Central memory CD8-positive, alpha-beta T cell (primary cell): ENCODE data around the gene PLA2G1B.

Experiments
- ATAC-seq: fragments of 150-1000 bp; cut with Tn5 transposase; replicated peaks from 2 replicates; pipeline ENCODE4 v1.10.0; 2022; ENCODE audit warnings: mild to moderate bottlenecking, moderate FRiP score, moderate number of reproducible peaks; ENCODE audit not compliant: poor library complexity, severe bottlenecking; ENCODE audit errors: extremely low read depth
- DNase-seq, 2 donors: peaks; one replicate each; pipeline ENCODE4 v3.0.0; 2021; ENCODE audit warnings: low spot score in 2 of 2
- H3K27ac Mint-ChIP-seq: one replicate; pipeline ENCODE4 v1.8.0; 2022; ENCODE audit warnings: low read depth, mild to moderate bottlenecking, moderate library complexity, mixed read lengths
- H3K27me3 Mint-ChIP-seq: one replicate; pipeline ENCODE4 v1.8.0; 2022; ENCODE audit warnings: mixed read lengths
- H3K36me3 Mint-ChIP-seq: one replicate; pipeline ENCODE4 v1.8.0; 2022; ENCODE audit warnings: mild to moderate bottlenecking, moderate library complexity, mixed read lengths; ENCODE audit not compliant: insufficient read depth
- H3K4me1 Mint-ChIP-seq: one replicate; pipeline ENCODE4 v1.8.0; 2022; ENCODE audit warnings: mixed read lengths
- H3K4me3 Mint-ChIP-seq: one replicate; pipeline ENCODE4 v1.8.0; 2022; ENCODE audit warnings: mild to moderate bottlenecking, moderate library complexity, mixed read lengths
- H3K9me3 Mint-ChIP-seq: one replicate; pipeline ENCODE4 v1.8.0; 2022; ENCODE audit warnings: mixed read lengths

Gene PLA2G1B

DNA sequence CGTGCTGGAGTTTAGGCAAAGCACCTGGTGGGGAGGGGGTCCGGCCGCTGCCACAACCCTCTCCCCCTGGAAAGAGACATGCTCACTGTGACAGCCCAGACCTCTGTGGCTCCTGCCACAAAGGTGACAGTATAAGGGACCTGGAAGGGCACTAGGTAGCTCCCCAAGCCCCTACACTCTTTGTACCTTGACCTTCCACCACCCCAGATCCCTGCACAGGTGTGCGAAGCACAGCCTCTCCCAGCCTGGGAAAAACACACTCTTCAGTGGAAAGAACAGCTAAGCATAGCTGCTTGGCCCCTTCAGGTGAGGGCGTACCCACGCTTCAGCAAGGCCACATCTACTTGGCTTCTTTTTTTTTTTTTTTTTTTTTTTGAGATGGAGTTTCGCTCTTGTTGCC is 4.9 kb upstream of the PLA2G1B start:
- Mint-ChIP-seq H3K27me3 (peaks cover 11% of the 10 kb centered on the region), H3K27ac (no peak overlapping the region), H3K9me3 (peaks cover 3% of the 10 kb centered on the region), H3K4me3 (no peak overlapping the region), H3K4me1 (no peaks in the 10 kb centered on the region), H3K36me3 (peaks cover 3% of the 10 kb centered on the region)
- ATAC-seq: no peak
- DNase-seq: no peak

GRCh38 chr12:120332041-120332440 is 4.5 kb upstream of the PLA2G1B start:
- Mint-ChIP-seq H3K4me3 (no peak overlapping the region), H3K9me3 (no peaks in the 10 kb centered on the region), H3K4me1 (no peaks in the 10 kb centered on the region), H3K27ac (no peak overlapping the region), H3K36me3 (peaks cover 3% of the 10 kb centered on the region), H3K27me3 (peaks cover 11% of the 10 kb centered on the region)
- DNase-seq (no peak), ATAC-seq (no peak)

DNA sequence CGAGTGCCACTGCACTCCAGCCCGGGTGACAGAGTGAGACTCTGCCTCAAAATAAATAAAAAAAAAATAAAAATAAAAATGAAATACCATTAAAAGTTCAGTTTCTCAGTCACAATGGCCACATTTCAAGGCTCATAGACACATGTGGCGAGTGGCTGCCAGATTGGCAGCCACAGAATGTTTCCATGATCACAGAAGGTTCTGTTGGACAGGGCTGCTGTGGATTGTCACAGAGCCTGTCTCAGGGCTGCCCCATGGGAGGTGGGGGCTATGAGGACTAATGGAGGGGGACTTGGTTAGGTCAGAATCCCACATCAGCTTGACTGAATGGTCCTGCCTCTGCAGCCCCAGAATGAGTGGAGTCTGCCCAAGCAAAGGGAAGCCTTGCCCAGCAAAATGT is 3.8 kb upstream of the PLA2G1B start:
- no peak overlapping the region for H3K4me3 Mint-ChIP-seq
- H3K36me3 Mint-ChIP-seq: no peaks in the 10 kb centered on the region
- H3K4me1 Mint-ChIP-seq: no peaks in the 10 kb centered on the region
- no peaks in the 10 kb centered on the region for H3K9me3 Mint-ChIP-seq
- H3K27ac Mint-ChIP-seq: no peak overlapping the region
- no peak for ATAC-seq
- DNase-seq: no peak
- peaks cover 11% of the 10 kb centered on the region for H3K27me3 Mint-ChIP-seq

DNA sequence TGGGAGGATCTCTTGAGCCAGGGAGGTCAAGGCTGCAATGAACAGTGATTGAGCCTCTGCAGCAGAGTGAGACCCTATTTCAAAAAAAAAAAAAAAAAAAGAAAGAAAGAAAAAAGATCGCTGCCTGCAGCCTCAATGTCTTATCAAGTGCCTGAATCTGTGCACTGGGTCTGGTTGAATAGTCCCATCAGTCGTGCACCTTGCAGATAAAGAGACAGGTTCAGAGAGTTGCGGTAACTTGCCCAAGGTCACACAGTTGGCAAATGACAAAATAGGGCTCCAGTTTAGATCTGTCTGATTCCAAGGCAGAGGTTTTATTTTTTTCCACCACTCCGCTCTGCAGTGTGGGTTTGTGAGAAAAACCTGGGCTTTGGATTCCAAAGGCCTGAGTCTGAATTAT is 649 bp upstream of the PLA2G1B start:
- Mint-ChIP-seq H3K27ac (no peak overlapping the region), H3K36me3 (peaks cover 3% of the 10 kb centered on the region), H3K27me3 (peaks cover 11% of the 10 kb centered on the region), H3K4me1 (peaks cover 11% of the 10 kb centered on the region), H3K9me3 (no peaks in the 10 kb centered on the region), H3K4me3 (no peak overlapping the region)
- ATAC-seq: no peak
- DNase-seq: no peak

GRCh38 chr12:120324841-120325417 is 2.6 kb downstream of the PLA2G1B start:
- no peaks in the 10 kb centered on the region for H3K9me3 Mint-ChIP-seq
- ATAC-seq (no peak), DNase-seq (no peak)
- peak overlapping the region; percentile 89 for H3K4me3 Mint-ChIP-seq
- H3K4me1 Mint-ChIP-seq: peaks cover 11% of the 10 kb centered on the region
- no peaks in the 10 kb centered on the region for H3K27me3 Mint-ChIP-seq
- H3K36me3 Mint-ChIP-seq: peaks cover 5% of the 10 kb centered on the region
- no peak overlapping the region for H3K27ac Mint-ChIP-seq

DNA sequence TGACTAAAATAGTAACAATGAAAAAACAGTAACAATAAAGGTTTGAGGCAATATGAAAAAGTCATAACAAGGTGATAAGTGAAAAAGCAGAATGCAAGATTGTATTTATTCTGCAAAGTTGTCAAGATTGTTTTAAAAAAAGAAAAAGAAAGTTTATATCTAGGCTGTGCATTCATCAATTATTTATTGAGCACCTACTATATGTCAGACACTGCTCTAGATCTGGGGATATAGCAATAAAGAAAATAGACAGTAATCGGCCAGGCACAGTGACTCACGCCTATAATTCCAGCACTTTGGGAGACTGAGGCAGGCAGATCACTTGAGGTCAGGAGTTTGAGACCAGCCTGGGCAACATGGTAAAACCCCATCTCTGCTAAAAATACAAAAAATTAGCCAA is 3.8 kb downstream of the PLA2G1B start:
- Mint-ChIP-seq H3K36me3 (peaks cover 7% of the 10 kb centered on the region), H3K27ac (no peak overlapping the region), H3K4me1 (peaks cover 11% of the 10 kb centered on the region), H3K4me3 (no peak overlapping the region), H3K9me3 (no peaks in the 10 kb centered on the region), H3K27me3 (no peaks in the 10 kb centered on the region)
- no peak for DNase-seq
- ATAC-seq: no peak

GRCh38 chr12:120321382-120322202 is 6.0 kb downstream of the PLA2G1B start:
- DNase-seq (no peak), ATAC-seq (no peak)
- no peaks in the 10 kb centered on the region for H3K27me3 Mint-ChIP-seq
- H3K27ac Mint-ChIP-seq: no peak overlapping the region
- no peaks in the 10 kb centered on the region for H3K9me3 Mint-ChIP-seq
- peaks cover 21% of the 10 kb centered on the region for H3K4me1 Mint-ChIP-seq
- peaks cover 14% of the 10 kb centered on the region for H3K36me3 Mint-ChIP-seq
- H3K4me3 Mint-ChIP-seq: no peak overlapping the region

DNA sequence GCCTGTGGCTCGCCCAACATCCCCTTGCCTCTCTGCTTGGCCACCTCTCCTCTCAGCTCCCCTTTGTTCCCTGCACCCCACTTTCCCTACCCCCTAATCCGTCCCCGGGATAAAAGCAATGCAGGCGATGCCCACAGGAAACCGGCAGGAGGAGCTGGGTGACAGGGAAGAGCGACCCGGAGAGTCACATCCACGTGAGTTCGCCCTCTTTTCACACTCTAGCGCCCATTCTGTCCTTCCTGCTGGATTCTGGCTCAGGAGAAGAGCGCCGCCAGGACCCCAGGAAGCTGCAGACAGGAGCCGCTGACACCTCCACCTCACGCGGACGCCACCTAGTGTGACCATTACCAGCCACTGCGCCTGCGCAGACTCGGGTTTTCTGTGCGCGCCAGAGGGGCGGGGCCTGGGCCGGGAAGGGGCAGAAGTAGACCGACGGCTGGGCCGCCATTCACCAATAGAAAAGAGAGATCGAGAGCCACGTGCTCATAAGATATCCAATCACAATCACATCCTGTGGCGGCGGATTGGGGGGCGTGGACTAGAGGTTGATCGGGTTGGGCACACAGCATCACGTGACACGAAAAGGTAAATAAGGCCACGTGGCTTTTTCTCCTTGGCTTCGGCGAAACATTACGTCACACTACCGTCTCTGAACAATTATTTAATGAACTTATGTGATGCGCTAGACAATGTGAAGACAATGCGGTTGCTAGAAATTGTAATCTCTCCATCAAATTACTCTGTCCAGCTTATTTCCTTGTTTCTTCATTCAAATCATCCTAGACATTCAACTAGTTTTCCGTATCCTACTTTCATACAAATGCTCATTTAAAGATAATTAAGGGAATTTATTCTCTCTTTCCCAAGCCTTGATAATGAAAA is 10.1 kb downstream of the PLA2G1B start:
- DNase-seq: peak; percentile 100
- Mint-ChIP-seq H3K36me3 (peaks cover 11% of the 10 kb centered on the region), H3K27me3 (no peaks in the 10 kb centered on the region), H3K4me3 (peak overlapping the region; percentile 88), H3K27ac (peak overlapping the region; percentile 98), H3K4me1 (peaks cover 12% of the 10 kb centered on the region), H3K9me3 (no peaks in the 10 kb centered on the region)
- ATAC-seq: peak; percentile 100

DNA sequence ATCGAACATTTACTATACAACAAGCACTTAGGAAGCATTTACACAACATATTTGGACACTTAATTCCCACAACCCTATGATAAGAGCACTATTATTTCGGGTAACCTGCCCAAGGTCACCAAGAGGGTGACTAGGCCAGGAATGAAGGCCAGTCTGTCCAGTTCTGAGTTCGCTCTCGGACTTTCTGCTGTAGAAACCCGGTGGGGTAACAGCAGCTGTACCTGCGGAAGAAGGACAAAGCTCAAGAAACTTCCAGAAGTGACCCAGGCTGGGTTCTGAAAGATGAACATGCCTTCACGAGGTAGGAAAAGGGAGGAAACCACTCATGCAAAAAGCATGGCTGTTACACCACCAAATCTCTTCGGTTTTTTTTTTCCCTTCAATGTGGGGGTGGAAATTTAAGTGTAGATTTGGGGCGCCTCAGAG is 10.8 kb downstream of the PLA2G1B start:
- H3K4me1 Mint-ChIP-seq: peaks cover 12% of the 10 kb centered on the region
- no peaks in the 10 kb centered on the region for H3K9me3 Mint-ChIP-seq
- peak overlapping the region; percentile 88 for H3K4me3 Mint-ChIP-seq
- peak overlapping the region; percentile 98 for H3K27ac Mint-ChIP-seq
- no peaks in the 10 kb centered on the region for H3K27me3 Mint-ChIP-seq
- DNase-seq (no peak), ATAC-seq (peak; percentile 3)
- peaks cover 9% of the 10 kb centered on the region for H3K36me3 Mint-ChIP-seq

DNA sequence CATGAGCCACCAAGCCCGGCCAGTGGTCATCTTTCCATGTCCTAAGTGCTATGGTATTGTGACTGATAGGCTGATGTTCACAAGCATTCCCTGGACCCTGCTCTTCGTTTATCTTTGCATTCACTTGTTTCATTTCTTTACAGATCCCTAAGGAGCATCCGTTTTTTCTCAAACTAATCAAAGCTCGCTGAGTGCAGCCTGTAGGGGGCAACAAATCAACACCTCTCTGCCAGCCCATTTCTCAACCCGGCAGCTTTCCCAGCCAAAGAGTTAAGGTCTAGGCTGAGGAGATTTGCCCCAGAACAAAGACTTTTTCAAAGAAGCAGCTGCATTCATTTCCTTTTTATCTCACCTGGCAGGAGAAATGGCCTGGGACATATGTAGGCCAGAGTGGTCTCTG is 13.4 kb downstream of the PLA2G1B start:
- H3K4me3 Mint-ChIP-seq: no peak overlapping the region

GRCh38 chr12:120301962-120302815 is 25.4 kb downstream of the PLA2G1B start, which contains the start of gene SIRT4:
SIRT4 (plus strand) TSS chr12:120302321; CDS start chr12:120303562, 1,241 bp downstream.
- Mint-ChIP-seq H3K36me3 (peaks cover 4% of the 10 kb centered on the region), H3K4me1 (peaks cover 11% of the 10 kb centered on the region), H3K27me3 (no peaks in the 10 kb centered on the region), H3K4me3 (peak within 1 kb of the TSS; percentile 88), H3K9me3 (no peaks in the 10 kb centered on the region), H3K27ac (no peak within 1 kb of the TSS)
- ATAC-seq (peak; percentile 98), DNase-seq (peak; percentile 81)

More for the DNA sequence above, 13.4 kb downstream of the PLA2G1B start:
- DNase-seq: no peak
- H3K9me3 Mint-ChIP-seq: no peaks in the 10 kb centered on the region
- peaks cover 8% of the 10 kb centered on the region for H3K36me3 Mint-ChIP-seq
- no peaks in the 10 kb centered on the region for H3K27me3 Mint-ChIP-seq
- peaks cover 12% of the 10 kb centered on the region for H3K4me1 Mint-ChIP-seq
- no peak for ATAC-seq
- H3K27ac Mint-ChIP-seq: no peak overlapping the region
